Measurements from ENCODE around the gene MRPS9. TPM values are rescaled to one million over a fixed set of nuclear protein-coding genes. Genes with fewer than 3 reads are reported as not detected.

The MRPS9 gene
- total RNA-seq, 1 experiment from 2014 or later: 49.7 TPM

DNA sequence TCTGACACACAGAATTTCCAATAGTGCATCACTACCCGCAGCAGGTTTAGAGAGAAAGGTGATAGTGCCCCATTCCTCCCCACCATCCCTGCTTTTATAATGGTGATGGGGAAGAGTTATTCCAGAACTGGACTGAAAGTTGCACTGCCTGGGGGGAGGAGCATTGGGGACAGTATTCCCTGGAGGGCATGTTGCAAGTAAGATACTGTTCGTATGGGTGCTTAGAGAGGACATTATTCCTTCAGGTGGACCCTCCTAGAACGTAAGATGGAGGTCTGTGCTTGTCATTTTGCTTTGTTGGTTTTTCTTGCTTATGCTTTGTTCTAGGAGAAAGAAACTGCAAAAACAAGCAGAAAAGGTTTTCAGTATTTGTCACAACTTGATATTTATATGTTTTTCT, 23.7 kb downstream of the MRPS9 start (continued):
- TF ChIP-seq, protein P1, sequence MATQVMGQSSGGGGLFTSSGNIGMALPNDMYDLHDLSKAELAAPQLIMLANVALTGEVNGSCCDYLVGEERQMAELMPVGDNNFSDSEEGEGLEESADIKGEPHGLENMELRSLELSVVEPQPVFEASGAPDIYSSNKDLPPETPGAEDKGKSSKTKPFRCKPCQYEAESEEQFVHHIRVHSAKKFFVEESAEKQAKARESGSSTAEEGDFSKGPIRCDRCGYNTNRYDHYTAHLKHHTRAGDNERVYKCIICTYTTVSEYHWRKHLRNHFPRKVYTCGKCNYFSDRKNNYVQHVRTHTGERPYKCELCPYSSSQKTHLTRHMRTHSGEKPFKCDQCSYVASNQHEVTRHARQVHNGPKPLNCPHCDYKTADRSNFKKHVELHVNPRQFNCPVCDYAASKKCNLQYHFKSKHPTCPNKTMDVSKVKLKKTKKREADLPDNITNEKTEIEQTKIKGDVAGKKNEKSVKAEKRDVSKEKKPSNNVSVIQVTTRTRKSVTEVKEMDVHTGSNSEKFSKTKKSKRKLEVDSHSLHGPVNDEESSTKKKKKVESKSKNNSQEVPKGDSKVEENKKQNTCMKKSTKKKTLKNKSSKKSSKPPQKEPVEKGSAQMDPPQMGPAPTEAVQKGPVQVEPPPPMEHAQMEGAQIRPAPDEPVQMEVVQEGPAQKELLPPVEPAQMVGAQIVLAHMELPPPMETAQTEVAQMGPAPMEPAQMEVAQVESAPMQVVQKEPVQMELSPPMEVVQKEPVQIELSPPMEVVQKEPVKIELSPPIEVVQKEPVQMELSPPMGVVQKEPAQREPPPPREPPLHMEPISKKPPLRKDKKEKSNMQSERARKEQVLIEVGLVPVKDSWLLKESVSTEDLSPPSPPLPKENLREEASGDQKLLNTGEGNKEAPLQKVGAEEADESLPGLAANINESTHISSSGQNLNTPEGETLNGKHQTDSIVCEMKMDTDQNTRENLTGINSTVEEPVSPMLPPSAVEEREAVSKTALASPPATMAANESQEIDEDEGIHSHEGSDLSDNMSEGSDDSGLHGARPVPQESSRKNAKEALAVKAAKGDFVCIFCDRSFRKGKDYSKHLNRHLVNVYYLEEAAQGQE (IDR thresholded peaks at IDR 0.05; ENCODE audit: low read depth): no peak
- no peak for TF ChIP-seq RAD21 (IDR thresholded peaks at IDR 0.05; ENCODE audit: low read depth)
- no peak for TF ChIP-seq ATF3 (IDR thresholded peaks at IDR 0.05)
- TF ChIP-seq CEBPB (IDR thresholded peaks at IDR 0.05; ENCODE audit: low read depth): no peak
- TF ChIP-seq SIN3A (IDR thresholded peaks at IDR 0.05; ENCODE audit: low read depth): no peak
- TF ChIP-seq POLR2A (IDR thresholded peaks at IDR 0.05; ENCODE audit: borderline replicate concordance, extremely low read depth, insufficient read depth, insufficient read length): no peak
- TF ChIP-seq EZH2 (IDR thresholded peaks at IDR 0.05): no peak
- TF ChIP-seq EZH2phosphoT487 (IDR thresholded peaks at IDR 0.05; ENCODE audit: borderline replicate concordance): no peak

- Histone ChIP-seq H4K20me1 (ENCODE audit: insufficient read depth) (no peaks in the 10 kb centered on the region; the same call in 1 of the 2 replicates), H2AFZ (ENCODE audit: low read depth, low read length, poor library complexity, severe bottlenecking) (no peak overlapping the region), H3K9me2 (ENCODE audit: insufficient read depth) (no peaks in the 10 kb centered on the region), H3K4me3 (replicated peaks in 1 of 2; ENCODE audit: low read depth in 1 of 2, low read length in 2 of 2) (no peak overlapping the region), H3K4me2 (ENCODE audit: low read length) (no peak overlapping the region), H3K27ac (ENCODE audit: low read depth, low read length) (no peak overlapping the region), H3K9me3 (ENCODE audit: control insufficient read depth in 1 of 2, insufficient read depth in 1 of 2, low read depth in 1 of 2, low read length in 2 of 2) (no peaks in the 10 kb centered on the region), H3K36me3 (ENCODE audit: control insufficient read depth in 1 of 2, insufficient read depth in 2 of 2, low read length in 2 of 2) (no peaks in the 10 kb centered on the region), H3K79me2 (ENCODE audit: insufficient read depth, low read length) (peaks cover 28% of the 10 kb centered on the region; the same call in 1 of the 2 replicates), H3K9ac (ENCODE audit: low read length) (no peak overlapping the region), H3K4me1 (ENCODE audit: control insufficient read depth in 1 of 2, insufficient read depth in 2 of 2, low read length in 2 of 2) (no peaks in the 10 kb centered on the region), H3K27me3 (ENCODE audit: insufficient read depth, low read length) (no peaks in the 10 kb centered on the region)
- no peak for TF ChIP-seq ZFX (IDR thresholded peaks at IDR 0.05)
- CTCF ChIA-PET: no interaction called here
- intact Hi-C loops (cut with micrococcal nuclease): no loop called here
- RAD21 ChIA-PET (ENCODE audit: low non-redundant PET in 1 of 2, low total read pairs in 2 of 2, uncharacterized antibody in 2 of 2, unreplicated experiment in 2 of 2): no interaction called here
- BruUV-seq (replicated peaks): no TSS peak
- POLR2A ChIA-PET: no interaction called here
- DNase-seq (ENCODE audit: low read depth, low spot score) (no peak), ATAC-seq (no peak)
Measured at GRCh38 chr2:105062158-105062557, 24.3 kb downstream of the MRPS9 start.
